Measurements from ENCODE around the gene FKBP14. TPM values are rescaled to one million over a fixed set of nuclear protein-coding genes. Genes with fewer than 3 reads are reported as not detected.

Gene FKBP14
- total and polyA plus RNA-seq, 7 donors = 0.97 to 5.0 (median 4.1) TPM

GRCh38 chr7:30005464-30005863, 21.0 kb downstream of the FKBP14 start:
- no peaks in the 10 kb centered on the region for H3K9me3 ChIP-seq
- H3K27me3 ChIP-seq (ENCODE audit: insufficient read depth in 3 of 3, low read length in 2 of 3) = peaks cover 0 to 3% (median 0%) of the 10 kb centered on the region in 3 donors
- 44 to 48% (median 44%) methylated on average over 3 of the region's 3 CpGs for WGBS, 3 donors
- DNase-seq (no peak), ATAC-seq (no peak)
- H3K27ac ChIP-seq = no peak overlapping the region
- intact Hi-C loops (cut with DNase I) = no loop called here
- no peaks in the 10 kb centered on the region for H3K36me3 ChIP-seq (ENCODE audit: insufficient read depth in 1 of 2, low read depth in 1 of 2)
- TF ChIP-seq CTCF (IDR thresholded peaks at IDR 0.05) = no peak
- no peak overlapping the region for H3K4me3 ChIP-seq
- H3K4me1 ChIP-seq = no peaks in the 10 kb centered on the region

GRCh38 chr7:30003098-30003497, 23.4 kb downstream of the FKBP14 start:
- Histone ChIP-seq H3K4me1 (no peaks in the 10 kb centered on the region), H3K9me3 (no peaks in the 10 kb centered on the region), H3K36me3 (ENCODE audit: insufficient read depth in 1 of 2, low read depth in 1 of 2) (no peaks in the 10 kb centered on the region), H3K27me3 (ENCODE audit: insufficient read depth in 3 of 3, low read length in 2 of 3) (peaks cover 0 to under 1% (median 0%) of the 10 kb centered on the region in 3 donors), H3K4me3 (no peak overlapping the region), H3K27ac (no peak overlapping the region)
- ATAC-seq (no peak), DNase-seq (no peak)
- TF ChIP-seq CTCF (IDR thresholded peaks at IDR 0.05) = no peak
- intact Hi-C loops (cut with DNase I) = no loop called here
- WGBS, 3 donors = 44 to 59% (median 45%) methylated on average over 6 of the region's 6 CpGs

GRCh38 chr7:30001998-30002397, 24.5 kb downstream of the FKBP14 start:
- DNase-seq (no peak), ATAC-seq (no peak)
- 91 to 95% (median 94%) methylated on average over 2 of the region's 2 CpGs for WGBS, 3 donors
- no peak for TF ChIP-seq CTCF (IDR thresholded peaks at IDR 0.05)
- H3K27me3 ChIP-seq (ENCODE audit: insufficient read depth in 3 of 3, low read length in 2 of 3) = no peaks in the 10 kb centered on the region
- H3K36me3 ChIP-seq (ENCODE audit: insufficient read depth in 1 of 2, low read depth in 1 of 2) = no peaks in the 10 kb centered on the region
- H3K4me3 ChIP-seq = no peak overlapping the region
- intact Hi-C loops (cut with DNase I) = no loop called here
- no peaks in the 10 kb centered on the region for H3K4me1 ChIP-seq
- H3K27ac ChIP-seq = no peak overlapping the region
- H3K9me3 ChIP-seq = no peaks in the 10 kb centered on the region

GRCh38 chr7:29998489-29998888, 28.0 kb downstream of the FKBP14 start:
- Histone ChIP-seq H3K4me3 (no peak overlapping the region), H3K27ac (no peak overlapping the region), H3K27me3 (ENCODE audit: insufficient read depth in 3 of 3, low read length in 2 of 3) (no peaks in the 10 kb centered on the region), H3K9me3 (peaks cover 6% of the 10 kb centered on the region), H3K4me1 (no peaks in the 10 kb centered on the region), H3K36me3 (ENCODE audit: insufficient read depth in 1 of 2, low read depth in 1 of 2) (no peaks in the 10 kb centered on the region)
- no peak for ATAC-seq
- TF ChIP-seq CTCF (IDR thresholded peaks at IDR 0.05) = no peak
- intact Hi-C loops (cut with DNase I) = no loop called here
- DNase-seq = no peak

GRCh38 chr7:29996321-29996720, 30.2 kb downstream of the FKBP14 start:
- DNase-seq = no peak
- no peak for ATAC-seq
- H3K4me1 ChIP-seq = no peaks in the 10 kb centered on the region
- no peak overlapping the region for H3K27ac ChIP-seq
- H3K9me3 ChIP-seq = peaks cover 15% of the 10 kb centered on the region
- no peak for TF ChIP-seq CTCF (IDR thresholded peaks at IDR 0.05)
- intact Hi-C loops (cut with DNase I) = no loop called here
- no peaks in the 10 kb centered on the region for H3K36me3 ChIP-seq (ENCODE audit: insufficient read depth in 1 of 2, low read depth in 1 of 2)
- H3K4me3 ChIP-seq = no peak overlapping the region
- H3K27me3 ChIP-seq (ENCODE audit: insufficient read depth in 3 of 3, low read length in 2 of 3) = peaks cover 0 to 6% (median 5%) of the 10 kb centered on the region in 3 donors

Data from psoas muscle (tissue), 8 donors.